ENCODE measurements around the gene COIL. TPM values are rescaled to one million over a fixed set of nuclear protein-coding genes. Genes with fewer than 3 reads are reported as not detected.
A peak's percentile ranks its signal among the peaks of the same experiment; 100 is the strongest.

The COIL gene
- total RNA-seq: 10 to 100 TPM; 20.9 to 21.3 TPM

GRCh38 chr17:56960596-56961538 lies at the start of gene COIL:
Gene COIL, minus strand, starts transcription at chr17:56961050. Its CDS starts 31 bp downstream, at chr17:56961019.
- Mint-ChIP-seq H3K9me3 (ENCODE audit: low read depth) (no peaks in the 10 kb centered on the region), H3K36me3 (ENCODE audit: low read depth) (peaks cover 2% of the 10 kb centered on the region)

GRCh38 chr17:57010487-57010886 lies 49.6 kb upstream of the COIL start:
- no peak for ATAC-seq
- ChIA-PET POLR2A (interaction anchor here (0.5 kb wide), 1 partner anchor 22 kb away, joined by 15 read pairs; no protein-coding TSS in a partner anchor), CTCF (interaction anchor here (0.6 to 1.3 kb wide), 14 partner anchors 10 to 823 kb away, joined by 3 to 7 read pairs (median 3); partner anchors contain the start of gene SCPEP1)
- no peak for DNase-seq
- Mint-ChIP-seq H3K4me1 (peaks cover 5% of the 10 kb centered on the region), H3K27me3 (no peaks in the 10 kb centered on the region), H3K4me3 (no peak overlapping the region), H3K27ac (no peak overlapping the region), H3K9me3 (ENCODE audit: low read depth) (no peaks in the 10 kb centered on the region), H3K36me3 (ENCODE audit: low read depth) (no peaks in the 10 kb centered on the region)
- intact Hi-C loops (cut with DNase I, micrococcal nuclease): loop anchor here (1.0 to 5.0 kb wide), 2 partner anchors 48 to 191 kb away; partner anchors contain the start of gene COIL (in 1 of the 2)

More at GRCh38 chr17:56960596-56961538, at the start of gene COIL:
- ATAC-seq (peak; percentile 98), DNase-seq (peak; percentile 97)
- CTCF ChIA-PET: interaction anchor here (0.6 to 1.9 kb wide), 10 partner anchors 8 to 124 kb away, joined by 3 to 16 read pairs (median 4); no protein-coding TSS in a partner anchor
- POLR2A ChIA-PET: interaction anchor here (0.5 to 1.9 kb wide), 3 partner anchors 18 to 127 kb away, joined by 3 to 6 read pairs (median 3); partner anchors contain the start of genes C17orf67, DGKE and SCPEP1
- H3K4me1 Mint-ChIP-seq: peaks cover 23% of the 10 kb centered on the region
- H3K4me3 Mint-ChIP-seq: peak within 1 kb of the TSS; percentile 78
- no peaks in the 10 kb centered on the region for H3K27me3 Mint-ChIP-seq
- intact Hi-C loops (cut with DNase I, micrococcal nuclease): loop anchor here (1.0 to 5.0 kb wide), 9 partner anchors 17 to 369 kb away; partner anchors contain the start of genes C17orf67 (in 2 of the 2), SCPEP1 (in 2 of the 2), AKAP1 (in 1 of the 2) and DGKE (in 1 of the 2)
- H3K27ac Mint-ChIP-seq: peak within 1 kb of the TSS; percentile 81

GRCh38 chr17:57009737-57010445 lies 49.0 kb upstream of the COIL start:
- DNase-seq: peak; percentile 77
- ATAC-seq: peak; percentile 96
- Mint-ChIP-seq H3K9me3 (ENCODE audit: low read depth) (no peaks in the 10 kb centered on the region), H3K4me3 (peak overlapping the region; percentile 2), H3K27ac (no peak overlapping the region), H3K36me3 (ENCODE audit: low read depth) (no peaks in the 10 kb centered on the region), H3K4me1 (peaks cover 5% of the 10 kb centered on the region), H3K27me3 (no peaks in the 10 kb centered on the region)
- ChIA-PET POLR2A (interaction anchor here (0.5 kb wide), 1 partner anchor 23 kb away, joined by 15 read pairs; no protein-coding TSS in a partner anchor), CTCF (interaction anchor here (0.6 to 1.3 kb wide), 18 partner anchors 11 to 1767 kb away, joined by 3 to 7 read pairs (median 3); partner anchors contain the start of genes AKAP1 and SCPEP1)
- intact Hi-C loops (cut with DNase I, micrococcal nuclease): loop anchor here (1.0 to 5.0 kb wide), 2 partner anchors 48 to 191 kb away; partner anchors contain the start of gene COIL (in 1 of the 2)

- peaks cover 5% of the 10 kb centered on the region for H3K4me1 Mint-ChIP-seq
- ChIA-PET POLR2A (no interaction called here), CTCF (interaction anchor here (0.7 to 1.3 kb wide), 6 partner anchors 8 to 188 kb away, joined by 3 to 7 read pairs (median 4); no protein-coding TSS in a partner anchor)
- no peak for ATAC-seq
- intact Hi-C loops (cut with DNase I, micrococcal nuclease): no loop called here
- H3K9me3 Mint-ChIP-seq (ENCODE audit: low read depth): no peaks in the 10 kb centered on the region
- no peak for DNase-seq
- H3K27me3 Mint-ChIP-seq: no peaks in the 10 kb centered on the region
- H3K27ac Mint-ChIP-seq: no peak overlapping the region
- no peaks in the 10 kb centered on the region for H3K36me3 Mint-ChIP-seq (ENCODE audit: low read depth)
- no peak overlapping the region for H3K4me3 Mint-ChIP-seq
These were observed 48.1 kb upstream of the COIL start for GRCh38 chr17:57008958-57009357.

- H3K4me1 Mint-ChIP-seq: peaks cover 5% of the 10 kb centered on the region
- no peak overlapping the region for H3K4me3 Mint-ChIP-seq
- ATAC-seq: no peak
- no peaks in the 10 kb centered on the region for H3K9me3 Mint-ChIP-seq (ENCODE audit: low read depth)
- H3K27ac Mint-ChIP-seq: no peak overlapping the region
- no peaks in the 10 kb centered on the region for H3K36me3 Mint-ChIP-seq (ENCODE audit: low read depth)
- no peak for DNase-seq
- intact Hi-C loops (cut with DNase I, micrococcal nuclease): no loop called here
- ChIA-PET POLR2A (no interaction called here), CTCF (interaction anchor here (0.5 to 0.9 kb wide), 4 partner anchors 45 to 777 kb away, joined by 3 read pairs; partner anchors contain the start of gene COIL)
- no peaks in the 10 kb centered on the region for H3K27me3 Mint-ChIP-seq
These were observed 45.2 kb upstream of the COIL start for GRCh38 chr17:57006040-57006439.

- Mint-ChIP-seq H3K4me3 (no peak overlapping the region), H3K9me3 (ENCODE audit: low read depth) (no peaks in the 10 kb centered on the region), H3K27me3 (no peaks in the 10 kb centered on the region), H3K27ac (no peak overlapping the region), H3K36me3 (ENCODE audit: low read depth) (no peaks in the 10 kb centered on the region), H3K4me1 (peaks cover 3% of the 10 kb centered on the region)
- CTCF ChIA-PET: interaction anchor here (0.5 kb wide), 1 partner anchor 776 kb away, joined by 3 read pairs; no protein-coding TSS in a partner anchor
- DNase-seq (no peak), ATAC-seq (no peak)
- POLR2A ChIA-PET: no interaction called here
- intact Hi-C loops (cut with DNase I, micrococcal nuclease): no loop called here
These were observed 44.2 kb upstream of the COIL start for GRCh38 chr17:57004944-57005579.

- Mint-ChIP-seq H3K27me3 (no peaks in the 10 kb centered on the region), H3K9me3 (ENCODE audit: low read depth) (no peaks in the 10 kb centered on the region), H3K4me1 (no peaks in the 10 kb centered on the region), H3K36me3 (ENCODE audit: low read depth) (no peaks in the 10 kb centered on the region), H3K27ac (no peak overlapping the region), H3K4me3 (no peak overlapping the region)
- no peak for ATAC-seq
- no peak for DNase-seq
- ChIA-PET CTCF (interaction anchor here (0.7 kb wide), 1 partner anchor 60 kb away, joined by 3 read pairs; no protein-coding TSS in a partner anchor), POLR2A (no interaction called here)
- intact Hi-C loops (cut with DNase I, micrococcal nuclease): no loop called here
These were observed 42.1 kb upstream of the COIL start for GRCh38 chr17:57002904-57003303.

- Mint-ChIP-seq H3K36me3 (ENCODE audit: low read depth) (peaks cover 3% of the 10 kb centered on the region), H3K4me1 (no peaks in the 10 kb centered on the region), H3K27ac (no peak overlapping the region), H3K27me3 (no peaks in the 10 kb centered on the region), H3K9me3 (ENCODE audit: low read depth) (no peaks in the 10 kb centered on the region), H3K4me3 (no peak overlapping the region)
- ATAC-seq (no peak), DNase-seq (no peak)
- CTCF ChIA-PET: interaction anchor here (0.6 to 3.8 kb wide), 2 partner anchors 12 to 800 kb away, joined by 3 to 13 read pairs; no protein-coding TSS in a partner anchor
- POLR2A ChIA-PET: no interaction called here
- intact Hi-C loops (cut with DNase I, micrococcal nuclease): no loop called here
These were observed 40.7 kb upstream of the COIL start for GRCh38 chr17:57001541-57001940.

- Mint-ChIP-seq H3K9me3 (ENCODE audit: low read depth) (no peaks in the 10 kb centered on the region), H3K27ac (no peak overlapping the region), H3K27me3 (no peaks in the 10 kb centered on the region), H3K36me3 (ENCODE audit: low read depth) (peaks cover 3% of the 10 kb centered on the region), H3K4me3 (no peak overlapping the region), H3K4me1 (no peaks in the 10 kb centered on the region)
- ATAC-seq (no peak), DNase-seq (no peak)
- intact Hi-C loops (cut with DNase I, micrococcal nuclease): no loop called here
- CTCF ChIA-PET: no interaction called here
- POLR2A ChIA-PET: no interaction called here
These were observed 36.5 kb upstream of the COIL start for GRCh38 chr17:56997313-56997712.

- intact Hi-C loops (cut with DNase I, micrococcal nuclease): no loop called here
- no peak overlapping the region for H3K27ac Mint-ChIP-seq
- no peaks in the 10 kb centered on the region for H3K27me3 Mint-ChIP-seq
- H3K36me3 Mint-ChIP-seq (ENCODE audit: low read depth): peaks cover 3% of the 10 kb centered on the region
- ChIA-PET CTCF (no interaction called here), POLR2A (no interaction called here)
- DNase-seq: no peak
- ATAC-seq: no peak
- H3K9me3 Mint-ChIP-seq (ENCODE audit: low read depth): no peaks in the 10 kb centered on the region
- no peak overlapping the region for H3K4me3 Mint-ChIP-seq
- H3K4me1 Mint-ChIP-seq: no peaks in the 10 kb centered on the region
These were observed 34.9 kb upstream of the COIL start for GRCh38 chr17:56995766-56996165.

Data from activated CD4-positive, alpha-beta T cell treated with anti-CD3 and anti-CD28 coated beads for 36 hours (primary cell).